Fibroblast of skin of right biceps (primary cell): Measurements from ENCODE around the gene PAX9.

ENCODE experiments used
- DNase-seq: peaks from one replicate; pipeline ENCODE4 v3.0.0-alpha.2; 2013

Gene PAX9

DNA sequence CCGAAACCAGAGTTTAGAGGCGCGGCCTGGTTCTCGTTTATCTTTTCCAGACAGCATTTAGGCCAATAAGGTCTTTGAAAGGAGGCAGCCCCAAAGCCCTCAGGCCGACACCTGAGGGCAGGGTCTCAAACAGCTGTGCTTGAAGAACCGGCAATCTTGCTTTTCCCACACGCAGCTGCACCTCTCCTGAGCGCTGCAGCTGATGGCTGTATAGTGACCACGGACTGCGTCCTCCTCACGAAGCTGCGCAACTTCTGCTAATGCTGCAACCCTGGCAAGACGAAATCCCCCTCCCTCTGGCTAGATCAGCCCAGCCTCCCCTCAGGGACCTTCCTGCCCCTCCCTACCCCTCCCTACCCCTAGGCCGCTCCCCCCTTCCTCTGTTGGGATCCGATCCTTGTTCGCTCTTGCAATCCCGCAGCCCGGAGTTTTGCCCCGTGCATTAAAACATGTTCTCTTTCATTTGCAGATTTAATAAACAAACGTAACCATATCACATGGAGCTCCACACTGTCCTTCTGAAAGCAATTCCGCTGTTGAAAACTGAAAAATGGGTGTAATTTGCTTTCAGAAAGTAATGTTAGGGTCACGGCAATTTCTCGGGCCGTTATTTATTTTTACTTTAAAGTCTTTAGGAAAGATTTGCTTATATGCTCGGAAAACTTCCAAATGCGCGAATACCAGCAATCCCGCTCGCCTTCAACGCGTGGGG, 4.8 kb upstream of the PAX9 start:
- DNase-seq, result no peak

DNA sequence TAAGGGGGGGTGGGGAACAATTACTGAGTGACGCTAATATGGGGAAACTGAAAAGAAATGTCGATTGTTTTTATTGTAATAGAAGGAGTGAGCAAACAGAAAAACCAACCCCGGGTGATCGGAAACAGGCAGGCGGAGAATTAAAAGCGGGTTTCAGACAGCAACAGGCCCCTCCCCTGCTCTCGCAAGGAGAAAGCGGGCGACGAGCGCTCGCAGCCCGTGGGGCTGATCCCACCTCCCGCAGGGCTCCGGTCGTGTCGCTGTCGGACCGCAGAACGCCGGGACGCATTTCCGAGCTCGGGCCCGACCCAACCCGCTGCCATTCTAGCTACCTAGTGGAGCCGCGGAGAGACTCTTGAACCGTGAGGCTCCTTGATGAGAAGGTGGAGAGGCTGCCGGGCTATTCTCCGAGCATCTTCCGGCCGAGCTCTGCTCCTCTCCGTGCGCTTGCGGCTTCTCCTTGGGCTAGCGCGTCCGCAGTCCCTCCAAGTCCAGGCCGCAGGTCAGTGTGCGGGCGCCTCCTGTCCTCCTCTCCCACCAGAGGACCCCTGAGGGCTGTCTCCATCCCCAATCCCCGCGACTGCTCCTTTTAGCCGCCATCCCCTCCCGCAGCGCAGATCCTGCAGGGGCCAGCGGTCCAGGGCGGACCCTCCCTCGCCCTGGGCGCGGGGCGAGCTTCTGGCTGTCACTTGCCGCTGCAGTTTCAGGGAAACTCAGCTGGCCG, 4.1 kb upstream of the PAX9 start:
- DNase-seq, result no peak

DNA sequence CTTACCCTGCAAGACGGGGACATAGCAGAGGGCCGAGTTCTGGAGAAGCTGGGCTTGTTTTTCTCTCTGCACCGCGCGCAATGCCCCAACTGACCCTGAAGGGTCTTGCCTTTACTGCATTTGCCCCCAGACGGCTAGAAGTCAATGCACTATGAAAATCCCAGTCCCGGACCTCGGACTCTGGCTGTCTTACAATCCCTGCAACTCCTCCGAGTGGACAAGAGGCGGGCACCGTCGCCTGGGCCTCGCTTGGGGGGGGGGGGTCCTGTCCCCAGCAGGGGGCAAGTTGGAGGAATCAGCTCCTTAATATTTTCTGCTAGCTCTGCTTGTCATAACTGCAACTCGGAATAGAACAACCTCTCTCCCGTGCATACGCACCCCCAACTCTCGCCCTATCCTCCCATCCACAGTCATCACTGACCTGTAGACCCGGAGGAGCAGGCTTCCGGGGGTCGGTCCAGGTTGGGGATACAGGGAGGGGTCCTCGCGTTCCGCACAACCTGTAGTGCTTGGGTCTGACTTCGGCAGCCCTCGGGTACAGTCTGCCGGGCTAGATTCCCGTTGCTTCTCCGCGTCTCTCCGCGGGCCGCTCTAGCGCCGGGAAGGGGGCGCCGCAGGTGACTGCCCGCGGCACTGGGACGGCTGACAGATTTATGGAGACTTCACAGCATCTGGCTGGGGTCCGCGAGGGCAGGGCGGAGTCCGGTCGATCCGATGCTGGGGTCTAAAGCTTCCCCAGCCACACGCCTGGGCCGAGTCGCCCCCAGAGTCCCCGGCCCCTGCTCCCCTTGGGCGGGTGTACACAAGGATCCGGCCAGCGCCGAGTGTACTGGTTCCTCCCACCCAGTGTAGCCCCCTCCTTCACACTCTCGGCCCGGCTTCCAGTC, 3.3 kb upstream of the PAX9 start:
- no peak for DNase-seq

DNA sequence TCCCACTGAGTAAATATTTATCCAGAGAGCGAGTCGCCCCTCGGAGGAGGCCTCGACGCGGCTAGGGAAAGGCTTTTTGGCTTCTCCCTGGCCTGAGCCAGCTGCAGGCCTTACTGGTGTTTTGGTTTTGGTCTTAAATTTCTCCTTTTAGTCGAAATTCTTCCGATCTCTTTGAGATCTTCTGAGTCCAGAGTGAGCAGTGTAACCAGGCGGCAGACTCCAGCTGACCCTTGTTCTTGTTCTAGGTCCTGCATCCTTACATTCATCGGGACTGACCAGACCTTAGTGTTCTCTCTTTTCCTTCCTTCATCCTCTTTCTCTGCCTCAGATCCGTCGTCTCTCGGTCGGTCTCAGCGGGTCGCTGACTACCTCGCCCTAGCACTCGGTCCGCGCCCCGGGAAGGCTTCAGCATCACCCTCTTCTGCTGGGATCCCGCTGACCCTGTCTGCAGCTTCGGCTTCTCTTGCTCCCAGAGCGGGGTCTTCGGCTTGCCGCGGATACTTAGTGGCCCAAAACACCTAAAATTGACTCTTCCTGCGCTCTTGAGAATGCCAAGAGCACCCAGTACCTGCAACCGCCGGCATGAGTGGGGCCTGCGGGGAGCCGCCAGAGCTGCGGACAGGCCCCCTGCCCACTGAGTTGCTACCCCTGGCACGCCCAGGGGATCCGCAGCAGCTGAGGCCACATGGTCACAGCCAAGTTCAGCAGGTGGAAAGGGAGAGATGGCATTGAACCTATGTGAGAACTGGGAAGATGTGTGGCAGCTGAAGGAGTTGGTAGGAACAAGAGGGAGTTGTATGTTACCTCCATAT, 2.4 kb upstream of the PAX9 start:
- DNase-seq, result no peak

DNA sequence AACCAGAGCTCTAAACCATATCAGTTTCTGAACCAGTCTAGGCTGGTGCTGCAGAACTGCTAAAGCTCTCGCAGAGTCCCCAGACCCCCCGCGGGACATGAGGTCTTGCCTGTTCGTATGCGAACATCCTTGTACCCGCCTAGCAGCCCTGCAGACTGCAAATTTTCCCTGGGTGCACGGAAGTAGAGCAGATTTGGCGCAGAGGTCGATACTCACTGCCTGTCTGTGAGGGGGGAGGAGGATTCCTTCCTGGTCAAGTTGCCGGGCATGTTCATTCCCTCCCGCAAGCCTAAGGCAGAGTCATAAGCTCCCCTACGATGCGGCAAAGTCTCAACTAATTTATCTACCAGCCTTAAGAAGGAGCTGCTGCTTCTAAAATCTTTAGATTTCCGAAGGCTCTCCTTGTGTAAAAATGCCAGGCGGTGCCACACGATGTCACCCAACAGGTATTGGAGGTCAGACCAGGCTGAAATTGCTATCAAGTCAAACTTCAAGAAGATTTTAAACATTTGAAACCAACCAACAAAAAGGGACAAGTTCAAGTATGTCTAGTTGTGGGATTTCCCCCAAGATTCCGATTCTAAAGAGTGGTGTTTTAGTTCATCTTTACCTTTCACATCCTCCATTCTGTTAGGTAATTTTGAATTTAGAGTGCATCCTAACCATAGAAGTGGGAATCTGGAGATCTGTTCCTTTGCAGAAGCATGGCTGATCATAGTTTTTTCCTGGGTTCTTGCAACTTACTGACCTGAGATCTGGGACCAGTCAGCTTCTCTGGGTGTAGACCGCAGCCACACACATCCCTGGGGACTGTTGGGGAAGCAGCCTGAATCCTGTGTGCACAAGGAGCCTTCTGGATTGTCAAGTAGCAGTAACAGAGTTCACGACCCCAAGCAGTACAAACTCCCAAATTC, 1.6 kb upstream of the PAX9 start:
- no peak for DNase-seq

DNA sequence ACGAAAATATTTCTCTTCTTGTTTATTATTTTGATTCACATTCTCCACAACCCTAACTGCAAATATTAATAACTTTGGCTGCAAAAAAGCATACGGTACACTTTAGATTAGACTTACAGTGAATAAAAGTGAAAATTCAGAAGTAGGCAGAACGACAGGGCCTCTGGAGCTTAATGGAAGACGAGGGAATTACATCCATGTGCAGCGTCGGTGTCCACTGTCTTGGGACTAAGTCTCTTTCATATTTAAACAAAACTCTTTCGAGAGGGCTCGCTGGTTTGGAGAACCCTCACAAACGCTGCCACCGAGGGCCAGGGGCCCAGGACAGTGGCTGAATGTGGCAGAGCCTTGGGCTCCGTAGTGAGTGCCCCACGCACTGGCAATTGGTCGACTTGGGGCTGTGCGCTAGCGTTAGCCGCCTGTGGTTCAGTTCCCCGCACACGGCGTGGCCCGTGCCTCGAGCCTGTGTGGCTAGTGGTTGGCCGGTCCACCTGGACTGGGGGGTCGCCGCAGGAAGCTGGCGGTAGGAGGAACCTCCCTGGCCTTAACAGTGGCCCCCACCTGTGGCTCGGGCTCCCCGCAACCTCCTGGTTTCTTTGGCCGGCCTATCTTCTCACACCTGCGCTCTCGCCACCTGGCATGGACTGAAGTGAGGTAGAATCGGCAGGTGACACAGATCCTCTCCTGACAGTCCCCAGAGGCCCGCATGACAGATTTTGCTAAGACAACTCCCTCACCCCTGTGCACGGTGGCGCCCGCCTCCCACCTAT, 739 bp upstream of the PAX9 start:
- DNase-seq, result no peak

DNA sequence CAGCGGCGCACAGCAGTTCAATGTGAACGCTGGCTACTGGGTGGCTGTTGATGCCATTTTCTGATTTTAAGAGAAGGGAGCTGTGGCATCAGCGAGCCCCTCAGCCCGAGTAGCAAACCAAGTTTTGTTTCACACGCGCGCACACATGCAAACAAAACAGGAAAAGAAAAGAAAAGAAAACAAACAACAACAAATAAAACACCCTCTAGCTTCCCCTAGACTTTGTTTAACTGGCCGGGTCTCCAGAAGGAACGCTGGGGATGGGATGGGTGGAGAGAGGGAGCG, 540 bp downstream of the PAX9 start:
- DNase-seq, result no peak

DNA sequence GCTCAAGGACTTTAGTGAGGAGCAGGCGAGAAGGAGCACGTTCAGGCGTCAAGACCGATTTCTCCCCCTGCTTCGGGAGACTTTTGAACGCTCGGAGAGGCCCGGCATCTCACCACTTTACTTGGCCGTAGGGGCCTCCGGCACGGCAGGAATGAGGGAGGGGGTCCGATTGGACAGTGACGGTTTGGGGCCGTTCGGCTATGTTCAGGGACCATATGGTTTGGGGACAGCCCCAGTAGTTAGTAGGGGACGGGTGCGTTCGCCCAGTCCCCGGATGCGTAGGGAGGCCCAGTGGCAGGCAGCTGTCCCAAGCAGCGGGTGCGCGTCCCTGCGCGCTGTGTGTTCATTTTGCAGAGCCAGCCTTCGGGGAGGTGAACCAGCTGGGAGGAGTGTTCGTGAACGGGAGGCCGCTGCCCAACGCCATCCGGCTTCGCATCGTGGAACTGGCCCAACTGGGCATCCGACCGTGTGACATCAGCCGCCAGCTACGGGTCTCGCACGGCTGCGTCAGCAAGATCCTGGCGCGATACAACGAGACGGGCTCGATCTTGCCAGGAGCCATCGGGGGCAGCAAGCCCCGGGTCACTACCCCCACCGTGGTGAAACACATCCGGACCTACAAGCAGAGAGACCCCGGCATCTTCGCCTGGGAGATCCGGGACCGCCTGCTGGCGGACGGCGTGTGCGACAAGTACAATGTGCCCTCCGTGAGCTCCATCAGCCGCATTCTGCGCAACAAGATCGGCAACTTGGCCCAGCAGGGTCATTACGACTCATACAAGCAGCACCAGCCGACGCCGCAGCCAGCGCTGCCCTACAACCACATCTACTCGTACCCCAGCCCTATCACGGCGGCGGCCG, 1.1 kb downstream of the PAX9 start:
- no peak for DNase-seq

DNA sequence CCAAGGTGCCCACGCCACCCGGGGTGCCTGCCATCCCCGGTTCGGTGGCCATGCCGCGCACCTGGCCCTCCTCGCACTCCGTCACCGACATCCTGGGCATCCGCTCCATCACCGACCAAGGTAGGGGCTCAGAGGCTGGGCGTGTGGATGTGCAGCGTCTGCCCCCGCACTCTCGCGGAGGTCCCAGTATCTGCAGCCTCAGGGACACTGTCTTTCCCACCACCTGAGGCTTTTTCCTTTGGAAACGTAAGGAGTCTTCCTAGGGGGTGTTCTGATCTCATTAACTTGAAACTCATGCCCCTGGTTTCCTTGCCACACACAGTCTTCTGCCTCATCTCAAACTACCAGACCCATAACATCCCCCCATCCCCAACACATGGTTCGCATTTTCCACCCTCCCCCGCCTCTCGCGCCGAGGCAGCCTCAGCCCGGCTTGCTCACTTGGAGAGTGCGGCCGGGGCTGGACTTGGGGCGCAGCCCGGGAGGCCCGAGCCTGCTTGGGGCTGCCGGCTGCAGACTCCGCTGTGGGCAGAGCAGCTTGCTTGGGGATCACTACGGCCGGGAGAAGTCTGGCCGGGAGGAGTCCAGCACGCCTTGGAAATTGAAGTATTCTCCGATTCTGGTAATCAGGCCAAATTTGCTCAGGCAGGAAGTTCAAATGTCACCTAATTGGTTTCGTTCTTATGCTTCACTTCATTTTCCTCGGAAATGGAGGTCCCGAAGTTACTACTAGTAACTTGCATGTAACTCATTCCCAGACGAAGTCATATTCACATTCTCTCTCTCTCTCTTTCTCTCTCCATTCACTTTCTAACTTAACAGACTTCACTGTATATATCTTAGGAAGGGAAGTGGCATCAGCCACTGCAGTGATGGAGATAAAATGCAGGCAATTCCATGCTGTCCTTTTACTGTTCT, 2.0 kb downstream of the PAX9 start:
- no peak for DNase-seq

DNA sequence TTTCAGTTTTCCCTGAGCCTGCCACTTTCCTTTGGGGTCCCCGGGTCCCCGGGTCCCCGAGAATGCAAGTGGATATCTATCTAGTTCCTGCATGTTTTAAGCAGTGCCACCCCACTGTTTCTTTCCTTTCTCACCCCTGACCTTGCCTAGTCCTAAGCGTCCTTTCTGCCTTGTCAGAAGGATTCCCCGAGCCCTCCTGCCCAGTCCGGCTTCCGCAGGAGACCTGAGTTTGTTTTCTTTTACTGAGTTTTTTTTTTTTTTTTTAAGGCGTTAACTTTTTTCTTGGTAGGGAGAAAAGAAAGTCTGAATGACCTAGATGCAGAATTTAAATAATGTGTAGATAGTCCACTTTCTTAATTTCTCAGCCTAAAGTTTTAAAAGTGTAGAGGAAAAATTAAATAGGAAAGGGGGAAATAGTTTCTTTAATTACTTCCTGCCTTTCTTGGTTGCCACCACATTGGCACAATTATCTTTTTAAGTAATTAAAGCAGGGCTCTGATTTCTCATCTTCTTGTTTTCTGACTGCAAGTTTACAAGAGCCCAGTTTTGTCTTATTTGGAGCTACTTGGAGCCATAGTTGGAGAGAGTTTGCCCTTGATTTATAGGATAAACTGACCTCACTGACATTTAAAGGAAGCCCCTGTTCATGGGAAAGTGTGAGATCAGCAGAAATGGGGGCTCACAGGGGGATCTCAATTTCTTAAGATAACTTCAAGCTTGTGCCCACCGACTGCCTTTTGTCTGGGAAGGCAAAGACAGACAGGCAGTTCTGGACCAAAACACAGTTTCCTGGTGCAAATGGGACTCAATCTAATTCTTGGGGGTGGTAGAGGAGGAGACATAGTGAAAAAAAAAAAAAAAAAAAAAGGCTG, 2.9 kb downstream of the PAX9 start:
- no peak for DNase-seq

DNA sequence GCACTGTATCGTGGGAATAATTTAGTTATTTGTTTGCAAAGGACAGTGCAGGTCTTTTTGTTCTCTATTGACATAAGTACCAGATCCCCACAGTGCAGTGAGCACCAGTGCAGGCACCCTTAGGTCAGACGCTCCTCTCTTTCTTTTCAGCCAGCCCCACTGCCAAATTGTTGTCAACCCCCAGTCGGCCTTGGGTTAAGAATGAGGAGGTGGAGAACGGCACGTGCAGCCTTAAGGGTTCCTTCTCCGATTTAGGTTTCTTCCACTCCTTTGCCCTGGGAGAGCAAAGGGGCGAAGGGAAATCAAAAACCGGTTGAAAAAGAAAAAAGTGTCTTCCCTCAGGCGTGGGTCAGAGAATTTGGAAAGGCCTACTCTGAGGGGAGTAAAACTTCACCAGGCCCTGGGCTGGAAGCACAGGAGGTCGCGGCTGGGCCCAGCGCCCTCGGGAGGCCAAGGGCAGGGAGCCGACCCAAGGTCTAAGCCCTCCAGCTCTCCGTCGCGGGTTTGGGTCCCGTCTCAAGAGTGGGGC, 4.3 kb downstream of the PAX9 start:
- no peak for DNase-seq

DNA sequence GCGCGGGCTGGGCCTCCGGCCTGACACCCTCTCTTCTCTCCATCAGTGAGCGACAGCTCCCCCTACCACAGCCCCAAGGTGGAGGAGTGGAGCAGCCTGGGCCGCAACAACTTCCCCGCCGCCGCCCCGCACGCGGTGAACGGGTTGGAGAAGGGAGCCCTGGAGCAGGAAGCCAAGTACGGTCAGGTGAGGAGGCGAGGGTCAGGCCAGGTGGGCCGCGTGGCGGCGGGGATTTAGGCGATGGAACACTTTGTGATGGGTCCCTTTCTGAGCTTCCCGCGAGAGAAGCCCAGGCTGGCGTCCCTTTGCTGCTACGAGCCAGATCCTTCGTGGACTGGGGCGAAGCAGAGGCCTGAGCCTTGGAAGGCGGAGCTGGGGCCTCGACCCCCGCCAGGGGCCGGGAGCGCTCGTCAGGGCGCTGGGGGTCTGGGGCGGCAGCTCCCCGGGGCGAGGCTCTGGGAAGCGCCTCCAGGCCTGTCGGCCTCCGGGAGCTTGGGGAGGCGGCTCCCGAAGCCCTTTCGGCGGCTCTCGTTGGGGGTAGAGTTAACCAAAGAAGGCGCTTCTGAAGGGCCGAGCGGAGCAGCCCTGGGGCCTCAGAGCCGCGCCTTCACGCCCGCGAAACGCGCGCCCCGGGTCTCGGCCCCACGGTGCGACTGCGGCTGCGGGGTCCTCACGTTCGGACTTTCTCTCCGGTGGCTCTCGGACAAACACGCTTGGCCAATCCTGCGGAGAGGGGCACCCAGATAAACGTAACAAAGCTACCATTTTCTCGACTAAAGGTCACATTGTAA, 5.0 kb downstream of the PAX9 start:
- no peak for DNase-seq

DNA sequence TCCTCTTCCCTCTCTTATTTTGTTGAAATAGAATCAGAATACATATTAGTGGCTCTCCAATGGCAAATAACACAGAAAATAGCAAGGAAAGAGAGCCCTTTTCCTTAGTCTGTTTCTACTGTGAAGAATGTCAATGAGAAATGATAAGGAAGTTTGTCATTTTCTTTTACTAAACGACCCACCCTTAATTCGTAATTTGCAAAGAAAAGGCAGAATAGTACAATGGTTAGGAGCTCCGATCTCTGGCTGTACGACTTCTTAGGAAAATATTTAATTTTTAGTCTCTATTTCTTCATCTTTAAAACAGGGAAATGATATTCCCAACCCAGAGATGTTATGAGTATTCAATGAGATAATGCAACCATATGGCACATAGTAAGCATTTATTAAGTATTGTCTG, 6.0 kb downstream of the PAX9 start:
- no peak for DNase-seq

DNA sequence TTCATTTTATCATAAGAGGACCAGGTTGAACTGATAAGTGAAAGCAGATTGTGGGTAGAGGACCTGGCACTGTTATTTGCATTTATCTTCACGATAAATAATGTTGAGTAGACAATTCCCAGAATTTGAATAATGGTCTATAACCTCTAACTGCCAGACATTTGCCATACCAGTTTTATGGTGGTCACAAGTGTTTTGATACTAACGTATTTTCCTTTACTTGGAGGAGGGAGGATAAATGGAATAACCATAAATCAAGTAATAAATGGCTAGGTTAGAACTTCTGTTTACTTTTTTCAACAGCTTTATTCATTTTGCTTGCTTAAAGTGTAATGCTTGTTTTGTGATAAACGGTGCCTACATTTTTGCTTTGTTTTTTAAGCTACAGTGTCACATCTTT, 9.5 kb downstream of the PAX9 start:
- no peak for DNase-seq

DNA sequence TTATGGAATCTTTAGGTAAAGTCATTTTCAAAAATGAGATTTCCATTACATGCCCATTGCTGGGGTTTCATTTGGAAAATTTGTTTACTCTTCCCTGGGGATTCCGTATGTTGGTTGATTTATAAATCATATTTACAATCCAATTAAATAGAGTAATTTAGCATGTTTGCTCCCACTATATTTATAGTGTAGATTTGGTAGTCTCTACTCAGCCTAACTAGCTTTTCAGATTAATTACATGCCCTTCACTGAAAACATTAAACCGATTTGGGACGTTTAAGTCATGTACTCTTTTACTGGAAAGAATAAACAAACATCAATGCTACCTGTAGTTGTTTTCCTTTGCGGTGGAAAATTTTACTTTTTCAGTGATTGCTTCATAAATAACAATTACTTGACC, 10.4 kb downstream of the PAX9 start:
- DNase-seq, result no peak

DNA sequence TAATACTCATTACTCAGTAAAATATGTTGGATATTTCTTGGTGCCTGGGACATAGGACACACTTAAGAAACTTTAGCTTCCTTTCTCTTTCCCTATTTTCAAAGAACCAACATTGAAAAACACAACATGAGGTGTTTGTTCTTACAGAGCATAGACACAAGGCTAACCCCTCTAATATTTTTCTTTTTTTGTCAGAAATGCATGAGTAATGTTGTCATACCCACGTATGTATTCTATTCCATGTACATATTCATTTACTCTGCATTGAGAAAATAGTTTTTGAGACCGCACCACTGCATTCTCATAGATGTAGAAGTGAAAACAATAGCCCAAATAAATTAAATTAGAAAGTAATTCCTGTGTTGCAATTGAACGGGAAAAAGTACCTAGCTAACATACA, 13.0 kb downstream of the PAX9 start:
- no peak for DNase-seq

DNA sequence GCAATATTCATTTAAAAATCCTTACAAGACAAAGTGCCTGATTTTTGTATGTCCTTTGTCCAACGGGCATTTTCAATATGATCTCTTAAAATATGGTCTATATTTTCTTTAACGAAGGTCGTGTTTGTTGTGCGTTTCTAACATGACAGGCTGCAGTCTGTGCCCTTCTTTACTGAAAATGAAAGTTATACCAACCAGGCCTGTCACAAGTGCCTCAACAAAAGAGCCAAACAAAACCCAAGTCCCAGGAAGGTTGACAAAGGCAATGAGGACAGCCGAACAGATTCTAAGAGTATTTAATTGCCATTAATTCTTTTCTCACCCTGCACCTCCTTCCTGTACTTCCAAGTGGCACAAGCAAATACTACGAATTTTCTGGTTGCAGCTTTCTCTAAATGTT, 13.9 kb downstream of the PAX9 start:
- no peak for DNase-seq
